A549 (cell line): ENCODE data around the gene GPR173.

ENCODE experiments used
- CBX8 ChIP-seq: fragments of 200-600 bp; sonication (generic); IDR thresholded peaks from 2 replicates; pipeline ENCODE4 v1.6.1; 2016
- NFE2L2 ChIP-seq: fragments of 150-350 bp; conservative IDR thresholded peaks from 2 replicates; pipeline ENCODE4 v1.6.1; 2014; ENCODE audit warnings: low read length
- PHF8 ChIP-seq: fragments of 200-600 bp; sonication (generic); IDR thresholded peaks from 2 replicates; pipeline ENCODE4 v1.6.1; 2016; ENCODE audit warnings: low read depth, mild to moderate bottlenecking, antibody characterized with exemption, moderate library complexity, borderline replicate concordance
- POLR2A ChIP-seq: IDR thresholded peaks from 2 replicates; pipeline ENCODE4 v1.6.1; 2012; ENCODE audit warnings: mild to moderate bottlenecking, low read length
- ZNF302 ChIP-seq: fragments of 250-450 bp; sonication (Bioruptor Pico); IDR thresholded peaks from 2 replicates; pipeline ENCODE4 v1.9.0; 2021; ENCODE audit warnings: inconsistent platforms, mild to moderate bottlenecking, moderate library complexity
- ZSCAN20 ChIP-seq: fragments of 250-450 bp; sonication (Bioruptor Pico); IDR thresholded peaks from 2 replicates; pipeline ENCODE4 v1.8.0; 2022; ENCODE audit warnings: mild to moderate bottlenecking, moderate library complexity
- TF ChIP-seq, protein P1 (sequence below): fragments of >200 bp; sonication (Bioruptor Twin); formaldehyde crosslinking; IDR thresholded peaks from 3 replicates; pipeline ENCODE4 v1.5.1; 2016
- TF ChIP-seq, protein P2 (sequence below): fragments of 250-450 bp; sonication (Bioruptor Pico); IDR thresholded peaks from 2 replicates; pipeline ENCODE4 v1.5.0; 2021; ENCODE audit warnings: mild to moderate bottlenecking, moderate library complexity, borderline replicate concordance

DNA sequence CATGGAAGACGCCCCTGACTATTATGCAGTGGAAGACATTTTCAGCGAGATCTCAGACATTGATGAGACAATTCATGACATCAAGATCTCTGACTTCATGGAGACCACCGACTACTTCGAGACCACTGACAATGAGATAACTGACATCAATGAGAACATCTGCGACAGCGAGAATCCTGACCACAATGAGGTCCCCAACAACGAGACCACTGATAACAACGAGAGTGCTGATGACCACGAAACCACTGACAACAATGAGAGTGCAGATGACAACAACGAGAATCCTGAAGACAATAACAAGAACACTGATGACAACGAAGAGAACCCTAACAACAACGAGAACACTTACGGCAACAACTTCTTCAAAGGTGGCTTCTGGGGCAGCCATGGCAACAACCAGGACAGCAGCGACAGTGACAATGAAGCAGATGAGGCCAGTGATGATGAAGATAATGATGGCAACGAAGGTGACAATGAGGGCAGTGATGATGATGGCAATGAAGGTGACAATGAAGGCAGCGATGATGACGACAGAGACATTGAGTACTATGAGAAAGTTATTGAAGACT lies 37.2 kb downstream of the GPR173 start:
- TF ChIP-seq PHF8, result no peak
- TF ChIP-seq, protein P1, sequence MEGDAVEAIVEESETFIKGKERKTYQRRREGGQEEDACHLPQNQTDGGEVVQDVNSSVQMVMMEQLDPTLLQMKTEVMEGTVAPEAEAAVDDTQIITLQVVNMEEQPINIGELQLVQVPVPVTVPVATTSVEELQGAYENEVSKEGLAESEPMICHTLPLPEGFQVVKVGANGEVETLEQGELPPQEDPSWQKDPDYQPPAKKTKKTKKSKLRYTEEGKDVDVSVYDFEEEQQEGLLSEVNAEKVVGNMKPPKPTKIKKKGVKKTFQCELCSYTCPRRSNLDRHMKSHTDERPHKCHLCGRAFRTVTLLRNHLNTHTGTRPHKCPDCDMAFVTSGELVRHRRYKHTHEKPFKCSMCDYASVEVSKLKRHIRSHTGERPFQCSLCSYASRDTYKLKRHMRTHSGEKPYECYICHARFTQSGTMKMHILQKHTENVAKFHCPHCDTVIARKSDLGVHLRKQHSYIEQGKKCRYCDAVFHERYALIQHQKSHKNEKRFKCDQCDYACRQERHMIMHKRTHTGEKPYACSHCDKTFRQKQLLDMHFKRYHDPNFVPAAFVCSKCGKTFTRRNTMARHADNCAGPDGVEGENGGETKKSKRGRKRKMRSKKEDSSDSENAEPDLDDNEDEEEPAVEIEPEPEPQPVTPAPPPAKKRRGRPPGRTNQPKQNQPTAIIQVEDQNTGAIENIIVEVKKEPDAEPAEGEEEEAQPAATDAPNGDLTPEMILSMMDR, result no peak
- no peak for TF ChIP-seq ZSCAN20
- no peak for TF ChIP-seq CBX8
- TF ChIP-seq ZNF302 (CRISPR knock-in tag), result no peak
- no peak for TF ChIP-seq NFE2L2
- TF ChIP-seq, protein P2, sequence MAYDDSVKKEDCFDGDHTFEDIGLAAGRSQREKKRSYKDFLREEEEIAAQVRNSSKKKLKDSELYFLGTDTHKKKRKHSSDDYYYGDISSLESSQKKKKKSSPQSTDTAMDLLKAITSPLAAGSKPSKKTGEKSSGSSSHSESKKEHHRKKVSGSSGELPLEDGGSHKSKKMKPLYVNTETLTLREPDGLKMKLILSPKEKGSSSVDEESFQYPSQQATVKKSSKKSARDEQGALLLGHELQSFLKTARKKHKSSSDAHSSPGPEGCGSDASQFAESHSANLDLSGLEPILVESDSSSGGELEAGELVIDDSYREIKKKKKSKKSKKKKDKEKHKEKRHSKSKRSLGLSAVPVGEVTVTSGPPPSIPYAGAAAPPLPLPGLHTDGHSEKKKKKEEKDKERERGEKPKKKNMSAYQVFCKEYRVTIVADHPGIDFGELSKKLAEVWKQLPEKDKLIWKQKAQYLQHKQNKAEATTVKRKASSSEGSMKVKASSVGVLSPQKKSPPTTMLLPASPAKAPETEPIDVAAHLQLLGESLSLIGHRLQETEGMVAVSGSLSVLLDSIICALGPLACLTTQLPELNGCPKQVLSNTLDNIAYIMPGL, result no peak
- no peak for TF ChIP-seq POLR2A
